DND-41 (cell line): Measurements from ENCODE around the gene NTM.

ENCODE experiments used
- ATAC-seq: fragments of 200-7000 bp; cut with Tn5 transposase; 3 replicates; pipeline ENCODE4 v1.9.1; 2021; ENCODE audit warnings: low read depth; ENCODE audit not compliant: insufficient read depth
- DNase-seq: peaks from one replicate; pipeline ENCODE4 v3.0.0-alpha.2; 2020
- H2AFZ ChIP-seq: 2 replicates; pipeline ENCODE4 v1.6.0; 2012; ENCODE audit warnings: low read depth, low read length
- H3K27ac ChIP-seq: 2 replicates; pipeline ENCODE4 v1.5.1; 2012; ENCODE audit warnings: low read length, inconsistent platforms
- H3K27me3 ChIP-seq: fragments of 200-600 bp; sonication (generic); 2 replicates; pipeline ENCODE4 v1.6.0; 2012; ENCODE audit warnings: low read length, mild to moderate bottlenecking, inconsistent platforms; ENCODE audit not compliant: insufficient read depth, poor library complexity
- H3K36me3 ChIP-seq: 2 replicates; pipeline ENCODE4 v1.5.1; 2012; ENCODE audit warnings: low read length, inconsistent platforms; ENCODE audit not compliant: insufficient read depth
- H3K4me1 ChIP-seq: 2 replicates; pipeline ENCODE4 v1.5.1; 2012; ENCODE audit warnings: mild to moderate bottlenecking, low read length; ENCODE audit not compliant: insufficient read depth
- H3K4me2 ChIP-seq: 2 replicates; pipeline ENCODE4 v1.6.0; 2012; ENCODE audit warnings: mild to moderate bottlenecking, moderate library complexity, low read length, inconsistent platforms; ENCODE audit not compliant: insufficient read depth
- H3K4me3 ChIP-seq, 2 experiments: fragments of 200-600 bp in 1 of 2; shearing (Covaris generic) in 1 of 2; 2 replicates each; pipeline ENCODE4 v1.5.1; 2012 to 2016; ENCODE audit warnings: inconsistent platforms in 2 of 2, low read length in 2 of 2, mild to moderate bottlenecking in 2 of 2, low read depth in 1 of 2, moderate library complexity in 1 of 2
- H3K79me2 ChIP-seq: 2 replicates; pipeline ENCODE4 v1.6.0; 2012; ENCODE audit warnings: low read length, inconsistent platforms; ENCODE audit not compliant: insufficient read depth
- H3K9ac ChIP-seq: 2 replicates; pipeline ENCODE4 v1.6.0; 2012; ENCODE audit warnings: low read depth, mild to moderate bottlenecking, inconsistent platforms, low read length, moderate library complexity
- H3K9me3 ChIP-seq: 2 replicates; pipeline ENCODE4 v1.5.1; 2012; ENCODE audit warnings: low read length, moderate library complexity, mild to moderate bottlenecking, inconsistent platforms; ENCODE audit not compliant: insufficient read depth, severe bottlenecking
- H4K20me1 ChIP-seq: 2 replicates; pipeline ENCODE4 v1.6.0; 2012; ENCODE audit warnings: low read length; ENCODE audit not compliant: insufficient read depth
- CTCF ChIP-seq: IDR thresholded peaks from 2 replicates; pipeline ENCODE4 v1.5.1; 2012; ENCODE audit warnings: borderline replicate concordance, low read length, moderate library complexity, mild to moderate bottlenecking; ENCODE audit not compliant: poor library complexity, severe bottlenecking; ENCODE audit errors: extremely low read depth
- EZH2 ChIP-seq: IDR thresholded peaks from 3 replicates; pipeline ENCODE4 v1.6.1; 2012; ENCODE audit warnings: borderline replicate concordance, low read depth, mild to moderate bottlenecking, moderate library complexity, low read length, inconsistent platforms; ENCODE audit not compliant: severe bottlenecking

The NTM gene

GRCh38 chr11:131549770-131550169 lies 179.4 kb downstream of the NTM start:
- no peak for TF ChIP-seq EZH2
- TF ChIP-seq CTCF, result no peak
- Histone ChIP-seq H3K36me3 (no peaks in the 10 kb centered on the region), H2AFZ (no peak overlapping the region), H3K9me3 (no peaks in the 10 kb centered on the region), H3K4me2 (no peak overlapping the region), H3K4me3 (no peak overlapping the region), H3K27ac (no peak overlapping the region), H3K79me2 (no peaks in the 10 kb centered on the region), H3K4me1 (no peaks in the 10 kb centered on the region), H4K20me1 (no peaks in the 10 kb centered on the region), H3K27me3 (no peaks in the 10 kb centered on the region), H3K9ac (no peak overlapping the region)
- no peak for DNase-seq
- no peak for ATAC-seq

- H3K9me3 ChIP-seq, result no peaks in the 10 kb centered on the region
- H3K4me3 ChIP-seq, result no peak overlapping the region
- H3K4me1 ChIP-seq, result no peaks in the 10 kb centered on the region
- no peak overlapping the region for H3K9ac ChIP-seq
- H3K27me3 ChIP-seq, result no peaks in the 10 kb centered on the region
- no peak overlapping the region for H3K27ac ChIP-seq
- no peaks in the 10 kb centered on the region for H3K36me3 ChIP-seq
- H2AFZ ChIP-seq, result no peak overlapping the region
- no peaks in the 10 kb centered on the region; the same call in 1 of the 2 replicates for H4K20me1 ChIP-seq
- TF ChIP-seq CTCF (no peak), EZH2 (no peak)
- no peak overlapping the region for H3K4me2 ChIP-seq
- ATAC-seq (no peak), DNase-seq (no peak)
- no peaks in the 10 kb centered on the region for H3K79me2 ChIP-seq
Measured at GRCh38 chr11:131560287-131560686, 189.9 kb downstream of the NTM start.

GRCh38 chr11:131561501-131561900 lies 191.1 kb downstream of the NTM start:
- Histone ChIP-seq H3K4me1 (no peaks in the 10 kb centered on the region), H3K27ac (no peak overlapping the region), H3K36me3 (no peaks in the 10 kb centered on the region), H3K79me2 (no peaks in the 10 kb centered on the region), H3K4me3 (no peak overlapping the region), H4K20me1 (no peaks in the 10 kb centered on the region; the same call in 1 of the 2 replicates), H2AFZ (no peak overlapping the region), H3K9ac (no peak overlapping the region), H3K27me3 (no peaks in the 10 kb centered on the region), H3K4me2 (no peak overlapping the region), H3K9me3 (no peaks in the 10 kb centered on the region)
- TF ChIP-seq EZH2, result no peak
- ATAC-seq, result no peak
- no peak for DNase-seq

- no peak for ATAC-seq
- no peaks in the 10 kb centered on the region for H3K4me1 ChIP-seq
Measured at GRCh38 chr11:131561972-131562371, 191.6 kb downstream of the NTM start.

More at GRCh38 chr11:131561972-131562371, 191.6 kb downstream of the NTM start:
- DNase-seq, result no peak
- H3K4me3 ChIP-seq, result no peak overlapping the region
- no peaks in the 10 kb centered on the region for H3K36me3 ChIP-seq
- H4K20me1 ChIP-seq, result no peaks in the 10 kb centered on the region; the same call in 1 of the 2 replicates
- no peak overlapping the region for H3K27ac ChIP-seq
- H3K9me3 ChIP-seq, result no peaks in the 10 kb centered on the region
- TF ChIP-seq EZH2 (no peak), CTCF (no peak)
- H3K9ac ChIP-seq, result no peak overlapping the region
- H2AFZ ChIP-seq, result no peak overlapping the region
- no peaks in the 10 kb centered on the region for H3K27me3 ChIP-seq
- H3K79me2 ChIP-seq, result no peaks in the 10 kb centered on the region
- no peak overlapping the region for H3K4me2 ChIP-seq
